Stimulated activated CD8-positive, alpha-beta memory T cell treated with anti-CD3 and anti-CD28 coated beads, Interleukin-12 subunit alpha, Interleukin-12 subunit beta, amount 100 ng/mL, for 4 hours (primary cell): ENCODE measurements around the gene HOXA10.

Experiments
- DNase-seq: peaks from one replicate; pipeline ENCODE4 v3.0.0-alpha.2; 2020; ENCODE audit warnings: low read depth

Gene HOXA10

GRCh38 chr7:27173956-27174873 lies at the start of gene HOXA10:
HOXA10 (minus strand) TSS chr7:27174320; CDS start chr7:27174306, 14 bp downstream.
- no peak for DNase-seq

GRCh38 chr7:27221201-27221797 lies 47.2 kb upstream of the HOXA10 start:
- DNase-seq: no peak

- DNase-seq: no peak
These were observed 46.4 kb upstream of the HOXA10 start for GRCh38 chr7:27220440-27220955.

GRCh38 chr7:27219821-27220220 lies 45.7 kb upstream of the HOXA10 start:
- no peak for DNase-seq

- DNase-seq: no peak
These were observed 43.8 kb upstream of the HOXA10 start for GRCh38 chr7:27217951-27218350.

GRCh38 chr7:27215356-27215755 lies 41.2 kb upstream of the HOXA10 start:
- DNase-seq: no peak

GRCh38 chr7:27214239-27214950 lies 40.3 kb upstream of the HOXA10 start:
- no peak for DNase-seq

- no peak for DNase-seq
These were observed 39.5 kb upstream of the HOXA10 start for GRCh38 chr7:27213433-27214238.

GRCh38 chr7:27212497-27213432 lies 38.6 kb upstream of the HOXA10 start:
- no peak for DNase-seq

- no peak for DNase-seq
These were observed 37.7 kb upstream of the HOXA10 start for GRCh38 chr7:27211764-27212204.

GRCh38 chr7:27211084-27211446 lies 36.9 kb upstream of the HOXA10 start:
- DNase-seq: no peak

GRCh38 chr7:27210441-27211083 lies 36.4 kb upstream of the HOXA10 start:
- DNase-seq: no peak

GRCh38 chr7:27209933-27210440 lies 35.9 kb upstream of the HOXA10 start:
- no peak for DNase-seq

GRCh38 chr7:27208998-27209397 lies 34.9 kb upstream of the HOXA10 start:
- DNase-seq: no peak

GRCh38 chr7:27207348-27207985 lies 33.3 kb upstream of the HOXA10 start:
- no peak for DNase-seq

- DNase-seq: no peak
These were observed 31.5 kb upstream of the HOXA10 start for GRCh38 chr7:27205325-27206280.

- no peak for DNase-seq
These were observed 30.8 kb upstream of the HOXA10 start for GRCh38 chr7:27204851-27205322.
